Tibial nerve (tissue), 4 donors: Measurements from ENCODE around the gene CCDC158. TPM values are rescaled to one million over a fixed set of nuclear protein-coding genes. Genes with fewer than 3 reads are reported as not detected.

Source experiments
- DNase-seq, 2 donors: peaks; one replicate each; pipeline ENCODE4 v3.0.0-alpha.2; 2019; ENCODE audit warnings: low spot score in 2 of 2
- H3K27ac ChIP-seq, 4 donors: fragments of 200-600 bp; sonication (generic) in 3 of 4; one replicate each; pipeline ENCODE4 v1.5.1; 2017 to 2019; ENCODE audit warnings: mild to moderate bottlenecking in 1 of 4
- H3K27me3 ChIP-seq, 2 donors: fragments of 200-600 bp; sonication (generic) in 1 of 2; one replicate each; pipeline versions ENCODE4 v1.5.1 to v1.6.0; 2017 to 2019
- H3K36me3 ChIP-seq, 3 donors: fragments of 200-600 bp; sonication (generic); one replicate each; pipeline ENCODE4 v1.5.1; 2018 to 2019
- H3K4me1 ChIP-seq, 4 donors: fragments of 200-600 bp; sonication (generic) in 3 of 4; one replicate each; pipeline ENCODE4 v1.5.1; 2017 to 2019
- H3K4me3 ChIP-seq, 4 donors: fragments of 200-600 bp; sonication (generic) in 3 of 4; one replicate each; pipeline ENCODE4 v1.5.1; 2017 to 2019; ENCODE audit warnings: mild to moderate bottlenecking in 1 of 4, moderate library complexity in 1 of 4
- H3K9me3 ChIP-seq, 4 donors: fragments of 200-600 bp; sonication (generic) in 3 of 4; one replicate each; pipeline ENCODE4 v1.5.1; 2017 to 2019
- EP300 ChIP-seq, 2 donors: sonication (generic); formaldehyde crosslinking; IDR thresholded peaks; one replicate each; pipeline ENCODE4 v1.6.1; 2017; ENCODE audit warnings: antibody characterized with exemption in 2 of 2, mild to moderate bottlenecking in 1 of 2
- POLR2A ChIP-seq, 2 donors: fragments of 450-650 bp; IDR thresholded peaks; one replicate each; pipeline ENCODE4 v1.6.1; 2017; ENCODE audit warnings: antibody characterized with exemption in 2 of 2, mild to moderate bottlenecking in 2 of 2, moderate library complexity in 2 of 2
- WGBS, 2 donors: methylation state at CpG; one replicate each; pipeline ENCODE4 v1.1.5; 2018; 5-methylcytosine and 5-hydroxymethylcytosine counted together
- total RNA-seq, 4 donors: library from RNA; depleted of rRNA; stranded (reverse); fragments of >200 nt; gene quantifications; one replicate each; pipeline ENCODE4 v1.1.0, GENCODE V29; 2016
- TF ChIP-seq, protein P1 (sequence below), 5 experiments: fragments of 200-600 bp in 3 of 5; fragments of 450-650 bp in 2 of 5; sonication (generic) in 3 of 5; IDR thresholded peaks; one replicate each; pipeline ENCODE4 v1.5.1; 2016 to 2019; ENCODE audit warnings: antibody characterized with exemption in 5 of 5, mild to moderate bottlenecking in 3 of 5, moderate library complexity in 2 of 5

Gene CCDC158
- total RNA-seq = 1 to 10 TPM in 2 of 4 donors, under 1 TPM in 2; 0.39 to 8.4 (median 0.86) TPM

DNA sequence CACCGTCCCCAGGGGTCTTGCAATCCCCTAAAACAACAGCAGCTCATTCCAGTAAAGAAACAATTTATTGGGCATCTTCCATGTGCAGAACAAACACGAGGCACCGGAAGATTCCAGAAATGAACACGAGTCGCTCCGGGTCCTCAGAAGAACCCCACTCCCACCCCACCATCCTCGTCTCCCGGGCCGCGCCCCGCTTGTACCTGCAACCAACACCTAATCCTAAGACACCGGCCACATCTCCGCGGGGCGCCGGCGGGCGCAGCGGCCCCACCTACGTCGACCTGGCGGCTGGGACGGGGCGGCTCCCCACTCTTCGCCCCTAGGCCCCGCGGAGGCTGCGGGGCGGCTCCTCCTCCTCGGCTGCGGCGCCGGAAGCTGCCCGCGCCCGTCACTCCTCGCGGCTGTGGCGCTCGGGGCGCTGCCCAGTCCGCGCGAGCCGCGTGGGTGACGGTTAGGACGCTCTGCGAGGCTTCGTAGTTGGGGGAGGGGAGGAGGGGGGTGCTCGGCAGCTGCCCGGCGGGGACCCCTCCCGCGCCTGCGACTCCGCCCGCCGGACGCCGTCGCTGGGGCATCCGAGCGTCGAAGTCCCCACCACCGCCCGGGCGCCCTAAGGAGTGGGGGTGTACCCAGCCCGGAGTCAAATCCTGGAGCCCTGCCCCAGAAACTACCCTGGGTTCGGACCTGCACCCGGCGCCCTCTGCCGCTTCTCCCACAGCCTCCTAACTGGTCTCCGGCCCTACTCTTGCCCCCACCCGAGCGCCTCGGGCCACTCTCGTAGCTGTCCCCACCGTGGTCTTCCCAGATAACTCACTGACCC, at the start of gene CCDC158:
Gene CCDC158, minus strand, starts transcription at position 380 of the 820 bp plus-strand sequence. CDS start 17,934 bp downstream, outside the sequence.
- H3K27ac ChIP-seq = peak within 1 kb of the TSS in 3 of 4 donors; percentile 2 to 71 (median 43)
- TF ChIP-seq, protein P1, sequence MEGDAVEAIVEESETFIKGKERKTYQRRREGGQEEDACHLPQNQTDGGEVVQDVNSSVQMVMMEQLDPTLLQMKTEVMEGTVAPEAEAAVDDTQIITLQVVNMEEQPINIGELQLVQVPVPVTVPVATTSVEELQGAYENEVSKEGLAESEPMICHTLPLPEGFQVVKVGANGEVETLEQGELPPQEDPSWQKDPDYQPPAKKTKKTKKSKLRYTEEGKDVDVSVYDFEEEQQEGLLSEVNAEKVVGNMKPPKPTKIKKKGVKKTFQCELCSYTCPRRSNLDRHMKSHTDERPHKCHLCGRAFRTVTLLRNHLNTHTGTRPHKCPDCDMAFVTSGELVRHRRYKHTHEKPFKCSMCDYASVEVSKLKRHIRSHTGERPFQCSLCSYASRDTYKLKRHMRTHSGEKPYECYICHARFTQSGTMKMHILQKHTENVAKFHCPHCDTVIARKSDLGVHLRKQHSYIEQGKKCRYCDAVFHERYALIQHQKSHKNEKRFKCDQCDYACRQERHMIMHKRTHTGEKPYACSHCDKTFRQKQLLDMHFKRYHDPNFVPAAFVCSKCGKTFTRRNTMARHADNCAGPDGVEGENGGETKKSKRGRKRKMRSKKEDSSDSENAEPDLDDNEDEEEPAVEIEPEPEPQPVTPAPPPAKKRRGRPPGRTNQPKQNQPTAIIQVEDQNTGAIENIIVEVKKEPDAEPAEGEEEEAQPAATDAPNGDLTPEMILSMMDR (IDR thresholded peaks at IDR 0.05) = no peak
- TF ChIP-seq EP300 (IDR thresholded peaks at IDR 0.05) (no peak), POLR2A (IDR thresholded peaks at IDR 0.05) (no peak)
- no peaks in the 10 kb centered on the region for H3K27me3 ChIP-seq
- no peak for DNase-seq
- 3 to 15% methylated on average over 51 to 79 of the region's 79 CpGs for WGBS, 2 donors
- H3K9me3 ChIP-seq = no peaks in the 10 kb centered on the region
- peaks cover 0 to 5% (median 0%) of the 10 kb centered on the region in 3 donors for H3K36me3 ChIP-seq
- peak within 1 kb of the TSS; percentile 29 to 72 (median 50) for H3K4me3 ChIP-seq
- peaks cover 0 to 17% (median 0%) of the 10 kb centered on the region in 4 donors for H3K4me1 ChIP-seq

DNA sequence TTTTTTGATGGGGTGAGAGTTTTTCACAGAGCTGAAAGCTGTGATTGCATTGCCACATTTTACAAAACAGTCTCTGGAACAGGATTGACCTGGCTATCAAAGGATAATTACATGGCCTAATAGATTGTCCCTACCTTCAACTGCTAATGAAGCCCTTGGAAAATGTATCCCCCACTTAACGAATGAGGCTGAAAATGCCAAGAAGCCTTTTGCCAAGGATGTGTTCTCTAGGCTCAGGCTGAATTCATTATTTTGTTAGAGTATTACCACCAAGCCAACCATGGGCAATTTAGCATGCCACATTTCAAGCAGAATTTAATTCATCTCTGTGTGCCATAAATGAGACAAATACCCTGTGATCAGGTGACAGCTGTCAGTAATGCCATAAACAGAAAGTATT, 49.6 kb upstream of the CCDC158 start:
- no peak overlapping the region for H3K4me3 ChIP-seq
- no peaks in the 10 kb centered on the region for H3K36me3 ChIP-seq
- H3K4me1 ChIP-seq = no peaks in the 10 kb centered on the region
- DNase-seq = no peak
- 47 to 83% methylated on average over 1 of the region's 1 CpG for WGBS, 2 donors
- H3K9me3 ChIP-seq = no peaks in the 10 kb centered on the region
- no peak overlapping the region for H3K27ac ChIP-seq
- H3K27me3 ChIP-seq = no peaks in the 10 kb centered on the region
- TF ChIP-seq EP300 (IDR thresholded peaks at IDR 0.05) (no peak), POLR2A (IDR thresholded peaks at IDR 0.05) (no peak)
- TF ChIP-seq, protein P1 (IDR thresholded peaks at IDR 0.05) = no peak

DNA sequence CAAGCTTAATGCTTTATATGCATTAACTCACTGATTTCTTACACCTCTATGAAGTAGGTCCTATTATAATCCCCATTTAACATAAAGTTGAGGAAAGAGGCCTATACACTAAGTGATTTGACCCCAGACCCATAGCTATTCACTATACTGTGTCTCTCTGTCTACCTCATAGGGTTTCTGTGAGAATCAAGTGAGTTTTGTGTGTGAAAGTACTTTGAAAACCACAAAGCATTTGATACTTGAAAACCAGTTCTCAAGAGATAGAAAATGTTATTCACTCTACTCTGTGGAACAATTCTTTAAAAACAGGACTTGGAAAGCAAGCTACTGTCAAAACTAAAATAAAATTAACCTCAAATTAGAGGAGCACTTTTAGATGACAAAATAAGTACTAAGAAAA, 49.1 kb upstream of the CCDC158 start:
- Histone ChIP-seq H3K9me3 (no peaks in the 10 kb centered on the region), H3K36me3 (no peaks in the 10 kb centered on the region), H3K4me3 (no peak overlapping the region), H3K27ac (no peak overlapping the region), H3K4me1 (no peaks in the 10 kb centered on the region), H3K27me3 (no peaks in the 10 kb centered on the region)
- TF ChIP-seq POLR2A (IDR thresholded peaks at IDR 0.05) (no peak), EP300 (IDR thresholded peaks at IDR 0.05) (no peak)
- TF ChIP-seq, protein P1 (IDR thresholded peaks at IDR 0.05) = no peak
- DNase-seq = no peak

DNA sequence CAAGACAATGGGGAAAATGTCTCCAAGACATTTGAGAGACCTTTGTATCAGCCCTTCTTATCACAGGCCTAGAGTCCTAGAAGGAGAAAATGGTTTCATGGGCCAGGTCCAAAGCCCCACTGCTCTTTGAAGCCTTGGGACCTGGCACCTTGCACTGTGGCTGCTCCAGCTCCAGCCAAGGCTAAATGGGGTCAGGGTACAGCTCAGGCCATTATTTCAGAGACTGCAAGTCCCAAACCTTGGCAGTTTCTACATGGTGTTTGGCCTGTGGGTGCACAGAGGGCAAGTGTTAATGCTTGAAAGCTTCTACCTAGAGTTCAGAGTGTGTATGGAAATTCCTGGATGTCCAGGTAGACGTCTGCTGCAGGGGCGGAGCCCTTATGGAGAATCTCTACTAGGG, 42.6 kb upstream of the CCDC158 start:
- H3K4me1 ChIP-seq = peaks cover 0 to 9% (median 0%) of the 10 kb centered on the region in 4 donors
- no peaks in the 10 kb centered on the region for H3K27me3 ChIP-seq
- peaks cover 0 to 16% (median 1%) of the 10 kb centered on the region in 4 donors for H3K9me3 ChIP-seq
- peaks cover 0 to 9% (median 0%) of the 10 kb centered on the region in 3 donors for H3K36me3 ChIP-seq
- 91 to 100% methylated on average over 2 of the region's 2 CpGs for WGBS, 2 donors
- no peak for DNase-seq
- TF ChIP-seq, protein P1 (IDR thresholded peaks at IDR 0.05) = no peak
- TF ChIP-seq EP300 (IDR thresholded peaks at IDR 0.05) = no peak
- TF ChIP-seq POLR2A (IDR thresholded peaks at IDR 0.05) = no peak
- no peak overlapping the region for H3K27ac ChIP-seq
- H3K4me3 ChIP-seq = no peak overlapping the region

DNA sequence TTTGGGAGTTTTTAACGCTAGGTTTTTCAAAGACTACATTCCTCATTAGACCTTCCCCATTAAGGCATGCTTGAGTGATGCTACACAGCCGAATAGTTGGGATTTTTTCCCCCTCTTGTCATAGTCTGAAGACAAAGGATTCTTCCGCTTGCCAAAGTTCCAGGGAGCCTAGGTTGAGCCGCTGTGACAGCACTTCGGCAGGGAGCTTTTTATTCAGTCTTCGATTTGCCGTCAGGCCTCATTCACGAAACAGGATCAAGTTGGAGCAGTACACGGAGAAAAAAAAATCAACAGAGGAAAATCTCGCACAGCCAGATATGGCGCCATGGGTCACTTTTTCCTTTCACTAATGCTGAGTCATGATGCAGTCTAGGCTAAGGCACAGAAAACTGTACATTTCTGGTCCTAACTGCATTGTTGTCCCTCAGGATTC, 38.4 kb upstream of the CCDC158 start:
- Histone ChIP-seq H3K4me1 (peaks cover 0 to 9% (median 0%) of the 10 kb centered on the region in 4 donors), H3K27ac (no peak overlapping the region), H3K9me3 (peaks cover 0 to 16% (median 1%) of the 10 kb centered on the region in 4 donors), H3K4me3 (no peak overlapping the region), H3K27me3 (no peaks in the 10 kb centered on the region), H3K36me3 (peaks cover 0 to 9% (median 0%) of the 10 kb centered on the region in 3 donors)
- WGBS, 2 donors = 47% methylated on average over 11 of the region's 11 CpGs
- no peak for DNase-seq
- TF ChIP-seq, protein P1 (IDR thresholded peaks at IDR 0.05) = no peak
- TF ChIP-seq EP300 (IDR thresholded peaks at IDR 0.05) (no peak), POLR2A (IDR thresholded peaks at IDR 0.05) (no peak)
